ENCODE measurements around the gene LRRC1. TPM values are rescaled to one million over a fixed set of nuclear protein-coding genes. Genes with fewer than 3 reads are reported as not detected.
A peak's percentile ranks its signal among the peaks of the same experiment; 100 is the strongest.
"Not testable (repeated sequence)": the region's sequence is repeated elsewhere in the genome, so short reads cannot be mapped to it uniquely, and the experiment has no call there.

Gene LRRC1
- 5.0 and 7.0 TPM in 2 replicates for polyA plus RNA-seq (2014; cell fraction: cytosol; rRNA removed)
- 7.8 and 13.3 TPM in 2 replicates for polyA plus RNA-seq (2014; cell fraction: nucleus; rRNA removed)

GRCh38 chr6:53794720-53795339 is at the start of gene LRRC1:
Gene LRRC1 (plus strand): TSS chr6:53795005. CDS start chr6:53795257, 252 bp downstream.
- peak; percentile 90 for DNase-seq (ENCODE audit: low spot score)

GRCh38 chr6:53746442-53747103 is 48.2 kb upstream of the LRRC1 start:
- DNase-seq (ENCODE audit: low spot score), result no peak

GRCh38 chr6:53750052-53750650 is 44.7 kb upstream of the LRRC1 start:
- DNase-seq (ENCODE audit: low spot score), result no peak

GRCh38 chr6:53751417-53751816 is 43.4 kb upstream of the LRRC1 start:
- no peak for DNase-seq (ENCODE audit: low spot score)

- DNase-seq (ENCODE audit: low spot score), result no peak
These were observed 42.4 kb upstream of the LRRC1 start for GRCh38 chr6:53752440-53752839.

GRCh38 chr6:53752856-53753255 is 41.9 kb upstream of the LRRC1 start:
- no peak for DNase-seq (ENCODE audit: low spot score)

GRCh38 chr6:53754330-53754729 is 40.5 kb upstream of the LRRC1 start:
- DNase-seq (ENCODE audit: low spot score), result no peak

- DNase-seq (ENCODE audit: low spot score), result no peak
These were observed 38.4 kb upstream of the LRRC1 start for GRCh38 chr6:53756396-53756795.

GRCh38 chr6:53758496-53758895 is 36.3 kb upstream of the LRRC1 start:
- no peak for DNase-seq (ENCODE audit: low spot score)

GRCh38 chr6:53761036-53761435 is 33.8 kb upstream of the LRRC1 start:
- DNase-seq (ENCODE audit: low spot score), result no peak

GRCh38 chr6:53765270-53765669 is 29.5 kb upstream of the LRRC1 start:
- DNase-seq (ENCODE audit: low spot score), result no peak

GRCh38 chr6:53766930-53767329 is 27.9 kb upstream of the LRRC1 start:
- DNase-seq (ENCODE audit: low spot score), result no peak

GRCh38 chr6:53767941-53768340 is 26.9 kb upstream of the LRRC1 start:
- DNase-seq (ENCODE audit: low spot score), result no peak

- DNase-seq (ENCODE audit: low spot score), result no peak
These were observed 26.2 kb upstream of the LRRC1 start for GRCh38 chr6:53768636-53769035.

GRCh38 chr6:53770780-53771249 is 24.0 kb upstream of the LRRC1 start:
- DNase-seq (ENCODE audit: low spot score), result no peak

GRCh38 chr6:53771785-53772624 is 22.8 kb upstream of the LRRC1 start:
- no peak for DNase-seq (ENCODE audit: low spot score)

- DNase-seq (ENCODE audit: low spot score), result no peak
These were observed 21.6 kb upstream of the LRRC1 start for GRCh38 chr6:53773044-53773696.

- not testable (repeated sequence) for DNase-seq (ENCODE audit: low spot score)
These were observed 18.7 kb upstream of the LRRC1 start for GRCh38 chr6:53776152-53776551.

GRCh38 chr6:53784991-53785390 is 9.8 kb upstream of the LRRC1 start:
- DNase-seq (ENCODE audit: low spot score), result not testable (repeated sequence)

GRCh38 chr6:53786832-53787231 is 8.0 kb upstream of the LRRC1 start:
- no peak for DNase-seq (ENCODE audit: low spot score)

- no peak for DNase-seq (ENCODE audit: low spot score)
These were observed 3.9 kb upstream of the LRRC1 start for GRCh38 chr6:53790886-53791285.

Measured in SK-N-DZ (cell line).